ENCODE measurements around the gene ERAP2.

The ERAP2 gene

GRCh38 chr5:96943799-96944198, 67.5 kb downstream of the ERAP2 start:
- no peak for TF ChIP-seq CTCF (IDR thresholded peaks at IDR 0.05; ENCODE audit: insufficient read depth, low read depth, low read length, missing control alignments)
- H3K4me3 ChIP-seq (ENCODE audit: low read depth, low read length), result no peak overlapping the region
- no peak for DNase-seq (ENCODE audit: low read depth)

- no peak for DNase-seq (ENCODE audit: low read depth)
- no peak overlapping the region for H3K4me3 ChIP-seq (ENCODE audit: low read depth, low read length)
- no peak for TF ChIP-seq CTCF (IDR thresholded peaks at IDR 0.05; ENCODE audit: insufficient read depth, low read depth, low read length, missing control alignments)
Observed at GRCh38 chr5:96945144-96945897, 69.0 kb downstream of the ERAP2 start.

GRCh38 chr5:96946381-96946780, 70.1 kb downstream of the ERAP2 start:
- TF ChIP-seq CTCF (IDR thresholded peaks at IDR 0.05; ENCODE audit: insufficient read depth, low read depth, low read length, missing control alignments), result no peak
- H3K4me3 ChIP-seq (ENCODE audit: low read depth, low read length), result no peak overlapping the region
- DNase-seq (ENCODE audit: low read depth), result no peak

- TF ChIP-seq CTCF (IDR thresholded peaks at IDR 0.05; ENCODE audit: insufficient read depth, low read depth, low read length, missing control alignments), result no peak
- DNase-seq (ENCODE audit: low read depth), result no peak
- no peak overlapping the region for H3K4me3 ChIP-seq (ENCODE audit: low read depth, low read length)
Observed at GRCh38 chr5:96952118-96952750, 75.9 kb downstream of the ERAP2 start.

- TF ChIP-seq CTCF (IDR thresholded peaks at IDR 0.05; ENCODE audit: insufficient read depth, low read depth, low read length, missing control alignments), result no peak
- H3K4me3 ChIP-seq (ENCODE audit: low read depth, low read length), result no peak overlapping the region
- no peak for DNase-seq (ENCODE audit: low read depth)
Observed at GRCh38 chr5:96952974-96953730, 76.9 kb downstream of the ERAP2 start.

GRCh38 chr5:96957254-96958049, 81.2 kb downstream of the ERAP2 start:
- TF ChIP-seq CTCF (IDR thresholded peaks at IDR 0.05; ENCODE audit: insufficient read depth, low read depth, low read length, missing control alignments), result no peak

More at GRCh38 chr5:96957254-96958049, 81.2 kb downstream of the ERAP2 start:
- peak; percentile 71 for DNase-seq (ENCODE audit: low read depth)
- H3K4me3 ChIP-seq (ENCODE audit: low read depth, low read length), result peak overlapping the region; percentile 58
